ENCODE results near the gene CDKAL1. TPM values are rescaled to one million over a fixed set of nuclear protein-coding genes. Genes with fewer than 3 reads are reported as not detected.

Gene CDKAL1
- total and polyA plus RNA-seq, 9 of the 15 experiments (the other 6 are each of a cell fraction or from before 2014, with no cell fraction given): 11.2 to 36.3 (median 20.1) TPM

- ChIA-PET POLR2A (interaction anchor here (0.6 kb wide), 1 partner anchor 45 kb away, joined by 3 read pairs; no protein-coding TSS in a partner anchor), CTCF (ENCODE audit: low intra/inter-chr PET ratio) (no interaction called here)
- no peak overlapping the region for H3K4me2 ChIP-seq (ENCODE audit: insufficient read depth, low read length)
- H3K9me1 ChIP-seq (ENCODE audit: control insufficient read depth, insufficient read depth, low read length): no peaks in the 10 kb centered on the region
- no peak for ATAC-seq
- H3K36me3 ChIP-seq (ENCODE audit: control insufficient read depth, insufficient read depth, low read length): peaks cover 73% of the 10 kb centered on the region
- H3K4me3 ChIP-seq: no peak overlapping the region
- in situ Hi-C loops (cut with MboI) (no loop called here), intact Hi-C loops (cut with micrococcal nuclease) (no loop called here)
- H3K79me2 ChIP-seq (ENCODE audit: control insufficient read depth, insufficient read depth, low read length): peaks cover 63% of the 10 kb centered on the region
- no peak overlapping the region for H3K27ac ChIP-seq (ENCODE audit: extremely low read depth, low read depth, low read length)
- no TSS peak for BruUV-seq (replicated peaks)
- peaks cover 2% of the 10 kb centered on the region; the same call in 1 of the 2 replicates for H3K9me3 ChIP-seq (replicated peaks; ENCODE audit: control insufficient read depth, insufficient read depth, low read depth, low read length)
- TF ChIP-seq ZNF780A (CRISPR knock-in tag; IDR thresholded peaks at IDR 0.05) (no peak), PREB (CRISPR knock-in tag; IDR thresholded peaks at IDR 0.05) (no peak), THRA (IDR thresholded peaks at IDR 0.05) (no peak), TCF3 (CRISPR knock-in tag; IDR thresholded peaks at IDR 0.05) (no peak), ZNF134 (CRISPR knock-in tag; conservative IDR thresholded peaks at IDR 0.05) (no peak), EWSR1 (IDR thresholded peaks at IDR 0.05; ENCODE audit: borderline replicate concordance, low read depth, partially characterized antibody) (no peak), POLR3G (IDR thresholded peaks at IDR 0.05; ENCODE audit: extremely low read depth, insufficient read length, insufficient replicate concordance) (no peak), CBX8 (IDR thresholded peaks at IDR 0.05; ENCODE audit: borderline replicate concordance, extremely low read depth, low read depth, low read length, poor library complexity, severe bottlenecking) (no peak), CHD2 (IDR thresholded peaks at IDR 0.05; ENCODE audit: low read depth, low read length) (no peak), ZBTB7A (IDR thresholded peaks at IDR 0.05; ENCODE audit: borderline replicate concordance, control insufficient read depth, low read depth, low read length) (no peak), FOXA3 (CRISPR knock-in tag; conservative IDR thresholded peaks at IDR 0.05 in 1 of 2, IDR thresholded peaks at IDR 0.05 in 1 of 2) (no peak), POLR3A (IDR thresholded peaks at IDR 0.05; ENCODE audit: borderline replicate concordance, extremely low read depth, insufficient read depth, insufficient read length) (no peak), SRSF7 (optimal IDR thresholded peaks at IDR 0.05; ENCODE audit: low read depth, low read length) (no peak), HINFP (tag; conservative IDR thresholded peaks at IDR 0.05; ENCODE audit: low read depth) (no peak), HDGF (IDR thresholded peaks at IDR 0.05) (no peak), HMG20B (CRISPR knock-in tag; IDR thresholded peaks at IDR 0.05) (no peak)
- peaks cover 0 to 5% of the 10 kb centered on the region in 2 experiments; a peak in 1 of 5 replicates for H3K4me1 ChIP-seq (replicated peaks in 1 of 2; ENCODE audit: control insufficient read depth in 2 of 2, insufficient read depth in 2 of 2, low read length in 2 of 2)
- no peak for FAIRE-seq
- no peak overlapping the region for H2AFZ ChIP-seq (ENCODE audit: low read depth, low read length)
- no peak overlapping the region for H3K9ac ChIP-seq (ENCODE audit: insufficient read depth in 1 of 2, low read depth in 2 of 2, low read length in 2 of 2)
- no peak for DNase-seq (ENCODE audit: extremely low read depth in 1 of 4, low spot score in 3 of 4)
- no peaks in the 10 kb centered on the region for H3K27me3 ChIP-seq (ENCODE audit: control insufficient read depth in 2 of 2, insufficient read depth in 2 of 2, low read length in 2 of 2)
- 92% methylated on average over 6 of the region's 6 CpGs for WGBS (ENCODE audit: insufficient coverage, low coverage, missing lambda C conversion rate)
- 0 out of 2 replicates have a peak, but pooled peaks cover 4% of the 10 kb centered on the region for H4K20me1 ChIP-seq (replicated peaks; ENCODE audit: control insufficient read depth, insufficient read depth, low read length)
Measured at GRCh38 chr6:20541382-20541781, 7.1 kb downstream of the CDKAL1 start.

Measured in K562 (cell line).